GM19193 (cell line): ENCODE data around the gene HOOK1.

Source experiments
- POLR2A ChIP-seq: IDR thresholded peaks from 4 replicates; pipeline ENCODE4 v1.6.1; 2011; ENCODE audit not compliant: insufficient read depth, insufficient read length; ENCODE audit errors: extremely low read depth

HOOK1 gene

GRCh38 chr1:59901770-59902388 is 87.1 kb downstream of the HOOK1 start:
- TF ChIP-seq POLR2A = no peak

- no peak for TF ChIP-seq POLR2A
Observed at GRCh38 chr1:59903141-59903754, 88.5 kb downstream of the HOOK1 start.

- TF ChIP-seq POLR2A = no peak
Observed at GRCh38 chr1:59906931-59907330, 92.2 kb downstream of the HOOK1 start.

DNA sequence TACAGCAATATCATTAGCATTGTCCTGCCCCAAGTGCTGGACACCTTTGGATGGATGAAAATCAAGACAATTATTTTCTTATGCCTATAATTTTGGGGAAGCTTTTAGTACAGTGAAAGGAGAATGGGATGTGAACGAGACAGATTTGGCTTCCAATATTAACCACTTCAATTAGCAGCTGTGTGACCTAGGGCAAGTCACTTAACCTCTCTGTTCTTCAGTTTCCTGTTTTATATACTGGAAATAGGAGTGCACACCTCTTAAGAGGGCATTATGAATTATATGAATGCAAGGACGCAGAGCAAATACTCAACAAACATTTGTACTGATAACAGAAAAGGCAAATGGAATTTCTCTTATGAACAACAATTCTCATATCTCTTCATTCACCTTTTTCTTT is 93.3 kb downstream of the HOOK1 start:
- TF ChIP-seq POLR2A = no peak

DNA sequence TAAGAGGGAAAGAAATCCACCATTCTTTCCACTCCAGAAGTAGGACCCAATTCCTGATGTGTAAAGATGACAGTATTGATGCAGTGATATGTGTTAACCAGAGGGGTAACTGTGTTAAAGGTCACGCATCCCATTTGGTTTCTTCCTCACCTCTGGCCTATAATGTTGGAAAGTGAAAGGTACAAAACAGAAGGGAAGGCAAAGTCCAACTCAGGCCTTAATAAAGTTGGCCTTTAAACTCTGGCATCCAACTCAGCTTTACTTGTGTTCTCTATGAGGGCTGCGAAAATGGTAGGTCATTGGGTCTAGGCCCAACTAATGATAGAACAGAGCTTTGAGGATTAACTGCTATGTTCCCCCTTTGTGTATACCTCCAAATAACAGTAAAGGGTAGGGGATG is 93.9 kb downstream of the HOOK1 start:
- no peak for TF ChIP-seq POLR2A

- no peak for TF ChIP-seq POLR2A
Observed at GRCh38 chr1:59915516-59915915, 100.8 kb downstream of the HOOK1 start.

- no peak for TF ChIP-seq POLR2A
Observed at GRCh38 chr1:59917026-59917784, 102.5 kb downstream of the HOOK1 start.

DNA sequence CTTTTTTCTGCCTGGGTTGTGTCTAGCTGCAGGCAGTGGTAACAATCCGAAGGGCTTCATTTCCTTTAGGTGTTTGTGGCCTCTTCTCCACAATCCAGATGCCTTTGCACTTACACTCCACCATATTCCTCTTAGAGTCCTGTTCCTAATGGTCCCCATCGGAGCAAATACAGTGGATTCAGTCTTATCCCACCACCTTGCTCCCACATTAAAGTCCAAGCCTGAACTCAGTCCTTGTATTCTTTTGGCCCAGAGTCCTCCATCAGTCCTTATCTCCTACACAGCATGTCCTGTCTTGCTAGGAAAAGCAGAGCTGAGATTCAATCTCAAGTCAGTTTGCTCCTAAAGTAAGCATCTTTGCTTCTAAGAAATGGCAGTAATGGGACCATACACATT is 103.0 kb downstream of the HOOK1 start:
- no peak for TF ChIP-seq POLR2A

- TF ChIP-seq POLR2A = no peak
Observed at GRCh38 chr1:59919746-59920145, 105.0 kb downstream of the HOOK1 start.

DNA sequence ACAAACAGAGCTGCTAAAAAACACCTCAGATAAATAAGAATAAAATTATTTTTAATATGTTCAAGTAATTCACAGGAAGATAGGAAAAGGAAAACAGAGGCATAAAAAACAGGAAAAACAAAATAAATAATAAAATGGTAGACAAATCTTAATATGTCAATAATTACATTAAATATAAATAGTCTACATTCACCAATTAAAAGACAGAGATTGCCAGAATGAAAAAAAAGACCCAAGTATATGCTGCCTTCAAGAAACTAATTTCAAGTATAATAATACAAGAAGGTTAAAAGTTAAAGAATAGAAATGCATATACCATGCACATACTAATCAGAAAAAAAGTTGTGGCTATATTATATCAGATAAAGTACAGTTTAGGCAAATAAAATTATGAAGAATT is 109.9 kb downstream of the HOOK1 start:
- no peak for TF ChIP-seq POLR2A
